KOPT-K1 (cell line): ENCODE measurements around the gene OBSCN.

Source experiments
- H3K27ac ChIP-seq: fragments of 200-600 bp; sonication (generic); 2 replicates; pipeline ENCODE4 v1.5.1; 2016; ENCODE audit warnings: antibody characterized with exemption, mild to moderate bottlenecking, low read depth, low read length; ENCODE audit not compliant: poor library complexity, severe bottlenecking
- H3K36me3 ChIP-seq: fragments of 200-600 bp; sonication (generic); 2 replicates; pipeline ENCODE4 v1.5.1; 2017; ENCODE audit warnings: antibody characterized with exemption, mild to moderate bottlenecking, low read length, moderate library complexity; ENCODE audit not compliant: insufficient read depth
- H3K9me3 ChIP-seq: fragments of 200-600 bp; sonication (generic); 2 replicates; pipeline ENCODE4 v1.5.1; 2017; ENCODE audit warnings: antibody characterized with exemption, low read length, mild to moderate bottlenecking; ENCODE audit not compliant: insufficient read depth, poor library complexity, severe bottlenecking

The OBSCN gene

GRCh38 chr1:228370941-228371740 is 163.3 kb downstream of the OBSCN start:
- H3K36me3 ChIP-seq = no peaks in the 10 kb centered on the region
- no peaks in the 10 kb centered on the region for H3K9me3 ChIP-seq
- H3K27ac ChIP-seq = no peak overlapping the region

DNA sequence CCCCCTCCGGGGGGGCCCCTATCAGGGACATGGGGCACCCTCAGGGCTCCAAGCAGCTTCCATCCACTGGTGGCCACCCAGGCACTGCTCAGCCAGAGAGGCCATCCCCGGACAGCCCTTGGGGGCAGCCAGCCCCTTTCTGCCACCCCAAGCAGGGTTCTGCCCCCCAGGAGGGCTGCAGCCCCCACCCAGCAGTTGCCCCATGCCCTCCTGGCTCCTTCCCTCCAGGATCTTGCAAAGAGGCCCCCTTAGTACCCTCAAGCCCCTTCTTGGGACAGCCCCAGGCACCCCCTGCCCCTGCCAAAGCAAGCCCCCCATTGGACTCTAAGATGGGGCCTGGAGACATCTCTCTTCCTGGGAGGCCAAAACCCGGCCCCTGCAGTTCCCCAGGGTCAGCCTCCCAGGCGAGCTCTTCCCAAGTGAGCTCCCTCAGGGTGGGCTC is 163.9 kb downstream of the OBSCN start:
- Histone ChIP-seq H3K27ac (no peak overlapping the region), H3K9me3 (no peaks in the 10 kb centered on the region), H3K36me3 (no peaks in the 10 kb centered on the region)

- Histone ChIP-seq H3K27ac (no peak overlapping the region), H3K9me3 (no peaks in the 10 kb centered on the region), H3K36me3 (no peaks in the 10 kb centered on the region)
Measured at GRCh38 chr1:228372183-228373003, 164.5 kb downstream of the OBSCN start.

DNA sequence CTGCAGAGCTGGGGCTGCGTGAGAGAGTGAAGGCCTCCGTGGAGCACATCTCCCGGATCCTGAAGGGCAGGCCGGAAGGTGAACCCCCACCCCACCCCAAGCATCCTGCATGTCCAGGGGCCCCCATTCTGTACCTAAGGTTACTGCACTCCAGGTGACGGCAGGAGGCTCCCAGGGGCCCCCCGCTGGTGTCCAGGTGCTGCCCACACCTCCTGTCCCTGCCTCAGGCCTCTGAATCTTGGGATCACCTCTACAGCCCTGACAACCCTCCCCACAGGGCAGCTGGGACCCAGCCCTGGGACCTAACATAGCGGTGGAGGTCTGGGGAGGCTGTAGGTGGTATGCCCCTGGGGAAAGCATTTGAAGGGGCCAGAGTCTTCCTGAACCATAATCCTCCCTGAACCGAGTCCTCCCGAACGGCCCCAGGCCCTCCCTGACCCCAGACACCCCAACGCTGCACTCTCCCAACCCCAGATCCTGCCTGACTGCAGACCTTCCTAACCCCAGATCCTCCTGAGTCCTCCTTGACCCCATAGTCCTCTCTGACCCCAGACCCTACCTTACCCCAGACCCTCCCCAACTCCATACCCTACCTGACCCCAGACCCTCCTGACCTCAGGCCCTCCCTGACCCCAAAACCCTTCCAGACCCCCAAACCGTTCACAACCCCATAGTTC is 165.3 kb downstream of the OBSCN start:
- no peak overlapping the region for H3K27ac ChIP-seq
- no peaks in the 10 kb centered on the region for H3K9me3 ChIP-seq
- H3K36me3 ChIP-seq = no peaks in the 10 kb centered on the region

GRCh38 chr1:228373681-228374571 is 166.1 kb downstream of the OBSCN start:
- H3K27ac ChIP-seq = no peak overlapping the region
- no peaks in the 10 kb centered on the region for H3K36me3 ChIP-seq
- H3K9me3 ChIP-seq = no peaks in the 10 kb centered on the region

GRCh38 chr1:228374711-228375577 is 167.1 kb downstream of the OBSCN start:
- H3K27ac ChIP-seq = no peak overlapping the region
- no peaks in the 10 kb centered on the region for H3K9me3 ChIP-seq

DNA sequence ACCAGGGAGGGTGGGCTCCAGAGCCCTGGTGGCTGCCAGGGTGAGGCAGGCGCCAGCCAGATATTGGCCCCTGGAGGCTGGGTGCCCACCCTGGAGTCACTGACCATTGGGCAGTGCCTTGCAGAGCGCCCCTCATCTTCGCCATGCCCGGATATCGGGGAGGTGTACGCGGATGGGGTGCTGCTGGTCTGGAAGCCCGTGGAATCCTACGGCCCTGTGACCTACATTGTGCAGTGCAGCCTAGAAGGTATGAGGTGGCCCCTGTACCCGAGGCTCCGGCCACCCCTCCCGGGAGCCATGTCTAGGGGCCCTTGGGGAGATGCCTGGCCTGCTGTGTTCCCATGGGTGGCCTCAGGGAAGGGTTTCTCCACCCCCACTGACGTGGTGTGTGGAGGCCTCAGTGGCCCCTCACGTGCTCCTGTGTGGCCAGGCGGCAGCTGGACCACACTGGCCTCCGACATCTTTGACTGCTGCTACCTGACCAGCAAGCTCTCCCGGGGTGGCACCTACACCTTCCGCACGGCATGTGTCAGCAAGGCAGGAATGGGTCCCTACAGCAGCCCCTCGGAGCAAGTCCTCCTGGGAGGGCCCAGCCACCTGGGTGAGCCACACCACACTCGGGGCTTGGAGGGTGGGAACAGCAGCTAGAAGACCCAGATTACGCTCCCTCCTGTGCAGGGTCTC is 167.9 kb downstream of the OBSCN start:
- Histone ChIP-seq H3K9me3 (no peaks in the 10 kb centered on the region), H3K27ac (no peak overlapping the region), H3K36me3 (no peaks in the 10 kb centered on the region)

More at GRCh38 chr1:228374711-228375577, 167.1 kb downstream of the OBSCN start:
- H3K36me3 ChIP-seq = no peaks in the 10 kb centered on the region

GRCh38 chr1:228376262-228376628 is 168.4 kb downstream of the OBSCN start:
- Histone ChIP-seq H3K27ac (no peak overlapping the region), H3K36me3 (no peaks in the 10 kb centered on the region), H3K9me3 (no peaks in the 10 kb centered on the region)

GRCh38 chr1:228376651-228377631 is 169.1 kb downstream of the OBSCN start:
- H3K36me3 ChIP-seq = no peaks in the 10 kb centered on the region
- H3K9me3 ChIP-seq = no peaks in the 10 kb centered on the region
- H3K27ac ChIP-seq = no peak overlapping the region

DNA sequence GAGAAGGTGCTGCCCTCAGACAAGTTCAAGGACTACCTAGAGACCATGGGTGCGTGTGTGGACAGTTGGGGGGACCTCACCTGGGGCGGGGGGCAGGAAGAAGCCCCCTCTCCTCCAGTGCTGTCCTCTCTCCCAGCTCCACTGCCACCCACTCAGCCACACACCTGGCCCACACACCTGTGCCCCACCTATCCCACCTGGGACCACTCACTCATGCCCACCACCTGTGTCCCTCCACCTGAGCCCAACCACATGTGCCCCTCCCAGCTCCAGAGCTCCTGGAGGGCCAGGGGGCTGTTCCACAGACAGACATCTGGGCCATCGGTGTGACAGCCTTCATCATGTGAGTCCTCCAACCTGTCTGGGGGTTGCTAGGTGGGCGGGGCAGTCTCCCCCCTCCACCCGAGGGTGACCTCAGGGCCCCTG is 169.8 kb downstream of the OBSCN start:
- H3K27ac ChIP-seq = no peak overlapping the region
- H3K36me3 ChIP-seq = no peaks in the 10 kb centered on the region
- no peaks in the 10 kb centered on the region for H3K9me3 ChIP-seq

DNA sequence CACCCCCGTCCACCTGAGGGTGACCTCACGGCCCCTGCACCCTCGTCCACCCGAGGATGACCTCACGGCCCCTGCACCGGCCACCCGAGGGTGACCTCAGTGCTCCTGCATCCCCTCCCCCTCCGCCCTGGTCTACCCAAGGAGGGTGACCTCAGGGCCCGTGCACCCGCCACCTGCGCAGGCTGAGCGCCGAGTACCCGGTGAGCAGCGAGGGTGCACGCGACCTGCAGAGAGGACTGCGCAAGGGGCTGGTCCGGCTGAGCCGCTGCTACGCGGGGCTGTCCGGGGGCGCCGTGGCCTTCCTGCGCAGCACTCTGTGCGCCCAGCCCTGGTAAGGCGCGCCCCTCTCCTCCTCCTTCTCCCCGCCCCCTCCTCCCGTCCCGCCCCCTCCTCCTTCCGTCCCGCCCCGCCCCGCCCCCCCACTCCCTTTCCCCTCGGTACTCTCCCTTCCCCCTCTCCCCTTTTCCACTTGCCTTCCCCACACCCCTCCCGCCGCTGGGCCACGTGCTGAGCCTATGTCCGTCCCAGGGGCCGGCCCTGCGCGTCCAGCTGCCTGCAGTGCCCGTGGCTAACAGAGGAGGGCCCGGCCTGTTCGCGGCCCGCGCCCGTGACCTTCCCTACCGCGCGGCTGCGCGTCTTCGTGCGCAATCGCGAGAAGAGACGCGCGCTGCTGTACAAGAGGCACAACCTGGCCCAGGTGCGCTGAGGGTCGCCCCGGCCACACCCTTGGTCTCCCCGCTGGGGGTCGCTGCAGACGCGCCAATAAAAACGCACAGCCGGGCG is 170.4 kb downstream of the OBSCN start:
- Histone ChIP-seq H3K36me3 (no peaks in the 10 kb centered on the region), H3K9me3 (no peaks in the 10 kb centered on the region), H3K27ac (no peak overlapping the region)
